HCT116 (cell line): Measurements from ENCODE around the gene TMUB1.
A peak's percentile ranks its signal among the peaks of the same experiment; 100 is the strongest.

Experiments
- CTCF ChIP-seq, 3 experiments: fragments of 200-600 bp in 1 of 3; sonication (generic) in 1 of 3; IDR thresholded peaks in 2 of 3; conservative IDR thresholded peaks in 1 of 3; 2 replicates each; pipeline ENCODE4 v1.5.1; 2012 to 2017; ENCODE audit warnings: low read depth in 2 of 3, low read length in 2 of 3, antibody characterized with exemption in 1 of 3, borderline replicate concordance in 1 of 3, control low read depth in 1 of 3, mild to moderate bottlenecking in 1 of 3, mixed read lengths in 1 of 3, mixed run types in 1 of 3, moderate library complexity in 1 of 3; ENCODE audit not compliant: insufficient read depth in 1 of 3
- EZH2phosphoT487 ChIP-seq: fragments of 200-600 bp; IDR thresholded peaks from 2 replicates; pipeline ENCODE4 v1.6.1; 2018; ENCODE audit warnings: antibody characterized with exemption, borderline replicate concordance
- JUND ChIP-seq: IDR thresholded peaks from 2 replicates; pipeline ENCODE4 v1.6.1; 2012
- POLR2A ChIP-seq: IDR thresholded peaks from 2 replicates; pipeline ENCODE4 v1.7.0; 2011; ENCODE audit warnings: borderline replicate concordance; ENCODE audit not compliant: insufficient read depth, insufficient read length; ENCODE audit errors: extremely low read depth
- POLR2AphosphoS5 ChIP-seq: IDR thresholded peaks from 2 replicates; pipeline ENCODE4 v1.6.1; 2011; ENCODE audit warnings: mild to moderate bottlenecking, low read depth, low read length, moderate library complexity
- RAD21 ChIP-seq: IDR thresholded peaks from 2 replicates; pipeline ENCODE4 v1.6.1; 2012; ENCODE audit warnings: low read depth, mild to moderate bottlenecking
- REST ChIP-seq: IDR thresholded peaks from 2 replicates; pipeline ENCODE4 v1.6.1; 2012; ENCODE audit warnings: low read depth

- TF ChIP-seq JUND (no peak), POLR2AphosphoS5 (no peak; the same call in 1 of the 2 replicates), CTCF (IDR thresholded peaks at IDR 0.05 in 2 of 3, conservative IDR thresholded peaks at IDR 0.05 in 1 of 3; ENCODE audit: borderline replicate concordance in 1 of 3, insufficient read depth in 1 of 3, low read depth in 2 of 3, low read length in 2 of 3) (0 out of 6 replicates have a peak, but pooled peaks of 1 of the 3 experiments have one; percentile 4), POLR2A (no peak), EZH2phosphoT487 (no peak), REST (no peak), RAD21 (no peak)
Measured at GRCh38 chr7:151060113-151060415, 23.2 kb downstream of the TMUB1 start.
